Fibroblast of lung (primary cell): Measurements from ENCODE around the gene PTPN5. TPM values are rescaled to one million over a fixed set of nuclear protein-coding genes. Genes with fewer than 3 reads are reported as not detected.

ENCODE experiments used
- DNase-seq, 2 donors: peaks; one replicate each; pipeline versions ENCODE4 v3.0.0 to v3.0.0-alpha.2; 2010; ENCODE audit warnings: low read depth in 2 of 2
- H2AFZ ChIP-seq: 2 replicates; pipeline ENCODE4 v1.5.1; 2012; ENCODE audit warnings: low read length, control low read depth, inconsistent platforms
- H3K27ac ChIP-seq: 2 replicates; pipeline ENCODE4 v1.5.1; 2011; ENCODE audit warnings: low read length, control low read depth; ENCODE audit not compliant: insufficient read depth
- H3K27me3 ChIP-seq: 2 replicates; pipeline ENCODE4 v1.5.1; 2011; ENCODE audit warnings: mild to moderate bottlenecking, low read length; ENCODE audit not compliant: control insufficient read depth, insufficient read depth
- H3K36me3 ChIP-seq: 2 replicates; pipeline ENCODE4 v1.5.1; 2011; ENCODE audit warnings: low read length; ENCODE audit not compliant: control insufficient read depth, insufficient read depth
- H3K4me1 ChIP-seq: 2 replicates; pipeline ENCODE4 v1.5.1; 2011; ENCODE audit warnings: low read length; ENCODE audit not compliant: control insufficient read depth, insufficient read depth; ENCODE audit errors: extremely low read depth
- H3K4me2 ChIP-seq: 2 replicates; pipeline ENCODE4 v1.5.1; 2011; ENCODE audit warnings: low read length, control low read depth; ENCODE audit not compliant: insufficient read depth; ENCODE audit errors: extremely low read depth
- H3K4me3 ChIP-seq, 4 experiments: fragments of 200-600 bp in 1 of 4; sonication (generic) in 1 of 4; replicated peaks in 1 of 4; 2 replicates each; pipeline ENCODE4 v1.5.1; 2011 to 2016; ENCODE audit warnings: low read length in 4 of 4, low read depth in 3 of 4, mild to moderate bottlenecking in 3 of 4, control low read depth in 2 of 4, inconsistent platforms in 1 of 4, mixed read lengths in 1 of 4; ENCODE audit not compliant: insufficient read depth in 1 of 4; ENCODE audit errors: control extremely low read depth in 1 of 4
- H3K79me2 ChIP-seq: 2 replicates; pipeline ENCODE4 v1.5.1; 2012; ENCODE audit warnings: mild to moderate bottlenecking, low read length, inconsistent platforms; ENCODE audit not compliant: control insufficient read depth, insufficient read depth
- H3K9ac ChIP-seq: 2 replicates; pipeline ENCODE4 v1.5.1; 2011; ENCODE audit warnings: mild to moderate bottlenecking, low read length, control low read depth; ENCODE audit not compliant: insufficient read depth
- H3K9me3 ChIP-seq: 2 replicates; pipeline ENCODE4 v1.5.1; 2012; ENCODE audit warnings: low read depth, low read length; ENCODE audit not compliant: control insufficient read depth, insufficient read depth
- H4K20me1 ChIP-seq: 2 replicates; pipeline ENCODE4 v1.5.1; 2011; ENCODE audit warnings: low read length; ENCODE audit not compliant: control insufficient read depth, insufficient read depth; ENCODE audit errors: extremely low read depth
- CTCF ChIP-seq, 2 donors: IDR thresholded peaks in 1 of 2; conservative IDR thresholded peaks in 1 of 2; 1 replicate in 1 of 2; 2 replicates in 1 of 2; pipeline ENCODE4 v1.5.1; 2011 to 2012; ENCODE audit warnings: low read length in 2 of 2, control low read depth in 1 of 2, inconsistent platforms in 1 of 2, low read depth in 1 of 2, mild to moderate bottlenecking in 1 of 2
- EZH2 ChIP-seq: IDR thresholded peaks from 2 replicates; pipeline ENCODE4 v1.5.1; 2012; ENCODE audit warnings: low read length, control low read depth, mild to moderate bottlenecking; ENCODE audit errors: missing control alignments
- polyA plus RNA-seq, 2 donors: library from polyadenylated mRNA; depleted of rRNA in 1 of 2; stranded (reverse) in 1 of 2; unstranded in 1 of 2; fragments of >200 nt; gene quantifications; 2 replicates each; pipeline ENCODE4 v1.2.1, GENCODE V29; 2011 to 2012; ENCODE audit warnings: missing spikeins in 1 of 2
- total RNA-seq: library from RNA; depleted of rRNA; stranded (reverse); fragments of >200 nt; gene quantifications from 2 replicates; pipeline ENCODE4 v1.2.1, GENCODE V29; 2014

The PTPN5 gene
- total and polyA plus RNA-seq, 2 donors (not counting 1 experiment from before 2014, with no cell fraction given): not detected

GRCh38 chr11:18790883-18791206 is 753 bp downstream of the PTPN5 start:
- Histone ChIP-seq H3K9ac (no peak overlapping the region), H3K9me3 (no peaks in the 10 kb centered on the region), H2AFZ (no peak overlapping the region), H4K20me1 (no peaks in the 10 kb centered on the region), H3K4me1 (no peaks in the 10 kb centered on the region), H3K79me2 (no peaks in the 10 kb centered on the region), H3K4me3 (no peak overlapping the region), H3K27ac (no peak overlapping the region), H3K4me2 (no peak overlapping the region), H3K27me3 (peaks cover 12% of the 10 kb centered on the region), H3K36me3 (no peaks in the 10 kb centered on the region)
- DNase-seq: no peak
- TF ChIP-seq CTCF (conservative IDR thresholded peaks at IDR 0.05 in 1 of 2, IDR thresholded peaks at IDR 0.05 in 1 of 2; ENCODE audit: low read depth in 1 of 2, low read length in 2 of 2) (no peak), EZH2 (no peak)

- Histone ChIP-seq H3K9ac (no peak overlapping the region), H3K79me2 (no peaks in the 10 kb centered on the region), H3K9me3 (no peaks in the 10 kb centered on the region), H3K36me3 (no peaks in the 10 kb centered on the region), H3K4me3 (no peak overlapping the region), H3K27ac (no peak overlapping the region), H3K27me3 (peaks cover 12% of the 10 kb centered on the region), H4K20me1 (no peaks in the 10 kb centered on the region), H3K4me2 (no peak overlapping the region), H3K4me1 (no peaks in the 10 kb centered on the region), H2AFZ (no peak overlapping the region)
- DNase-seq: no peak
- TF ChIP-seq CTCF (conservative IDR thresholded peaks at IDR 0.05 in 1 of 2, IDR thresholded peaks at IDR 0.05 in 1 of 2; ENCODE audit: low read depth in 1 of 2, low read length in 2 of 2) (no peak), EZH2 (no peak)
These were observed 1.7 kb downstream of the PTPN5 start for GRCh38 chr11:18789942-18790341.

DNA sequence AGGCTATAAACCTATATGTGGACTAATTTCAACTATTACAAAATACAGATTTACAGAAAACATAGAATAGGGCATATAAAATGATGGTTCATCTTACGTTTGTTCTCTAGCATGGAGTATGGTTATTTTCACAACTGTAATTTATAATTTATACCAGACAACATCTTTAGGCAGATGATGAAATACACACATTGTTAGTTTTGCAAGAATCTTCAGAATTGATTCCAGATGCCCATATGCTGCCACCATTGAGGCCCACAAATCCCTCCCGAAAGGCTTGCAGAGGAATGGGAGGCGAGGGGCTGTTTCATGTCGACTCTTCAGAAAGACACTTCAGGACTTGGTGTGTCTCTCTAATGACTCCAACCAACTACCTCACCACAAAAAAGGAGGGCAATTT is 6.2 kb downstream of the PTPN5 start:
- H3K4me2 ChIP-seq: no peak overlapping the region
- TF ChIP-seq CTCF (conservative IDR thresholded peaks at IDR 0.05 in 1 of 2, IDR thresholded peaks at IDR 0.05 in 1 of 2; ENCODE audit: low read depth in 1 of 2, low read length in 2 of 2) (no peak), EZH2 (no peak)
- H3K9me3 ChIP-seq: no peaks in the 10 kb centered on the region
- H3K36me3 ChIP-seq: no peaks in the 10 kb centered on the region
- H3K27ac ChIP-seq: no peak overlapping the region
- no peaks in the 10 kb centered on the region for H3K4me1 ChIP-seq
- H4K20me1 ChIP-seq: no peaks in the 10 kb centered on the region
- H3K4me3 ChIP-seq: no peak overlapping the region
- no peak overlapping the region for H2AFZ ChIP-seq
- H3K9ac ChIP-seq: no peak overlapping the region
- no peaks in the 10 kb centered on the region for H3K79me2 ChIP-seq
- no peak for DNase-seq
- peaks cover 6% of the 10 kb centered on the region for H3K27me3 ChIP-seq
